NCI-H1436 (cell line): ENCODE data around the gene UROC1.

ENCODE experiments used
- DNase-seq: peaks from one replicate; lab custom pipeline; 2025; lab: John Stamatoyannopoulos, UW

UROC1 gene

GRCh38 chr3:126530171-126531050, 12.8 kb upstream of the UROC1 start:
- no peak for DNase-seq

DNA sequence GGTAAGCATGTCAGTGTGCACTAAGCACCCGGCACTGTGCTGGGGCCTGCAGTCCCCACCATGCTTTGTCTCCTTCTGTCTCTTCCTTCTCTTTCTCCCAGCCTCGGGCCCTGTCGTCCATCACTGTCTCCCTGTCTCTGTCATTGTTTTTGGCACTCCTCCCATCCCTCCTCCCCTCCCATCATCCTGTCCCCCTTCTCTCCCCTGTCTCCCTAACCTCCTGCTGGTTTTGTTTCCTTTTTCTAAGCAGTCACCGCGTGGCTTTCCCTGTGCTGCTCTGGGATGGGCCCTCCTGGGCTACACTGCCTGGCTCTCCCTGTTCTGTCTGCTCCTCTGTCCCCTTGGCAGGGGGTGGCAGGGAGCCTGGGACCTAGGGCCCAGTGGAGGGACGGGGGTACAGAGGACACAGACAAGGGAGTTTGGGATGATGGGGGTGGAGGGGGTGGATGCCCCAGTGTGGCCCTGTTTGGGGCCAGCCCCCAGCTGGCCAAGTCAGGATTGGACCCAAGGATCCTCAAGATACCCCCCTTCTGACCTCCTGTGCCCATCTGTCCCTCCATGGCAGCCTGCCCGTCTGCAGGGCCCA, 12.1 kb upstream of the UROC1 start:
- DNase-seq = no peak

DNA sequence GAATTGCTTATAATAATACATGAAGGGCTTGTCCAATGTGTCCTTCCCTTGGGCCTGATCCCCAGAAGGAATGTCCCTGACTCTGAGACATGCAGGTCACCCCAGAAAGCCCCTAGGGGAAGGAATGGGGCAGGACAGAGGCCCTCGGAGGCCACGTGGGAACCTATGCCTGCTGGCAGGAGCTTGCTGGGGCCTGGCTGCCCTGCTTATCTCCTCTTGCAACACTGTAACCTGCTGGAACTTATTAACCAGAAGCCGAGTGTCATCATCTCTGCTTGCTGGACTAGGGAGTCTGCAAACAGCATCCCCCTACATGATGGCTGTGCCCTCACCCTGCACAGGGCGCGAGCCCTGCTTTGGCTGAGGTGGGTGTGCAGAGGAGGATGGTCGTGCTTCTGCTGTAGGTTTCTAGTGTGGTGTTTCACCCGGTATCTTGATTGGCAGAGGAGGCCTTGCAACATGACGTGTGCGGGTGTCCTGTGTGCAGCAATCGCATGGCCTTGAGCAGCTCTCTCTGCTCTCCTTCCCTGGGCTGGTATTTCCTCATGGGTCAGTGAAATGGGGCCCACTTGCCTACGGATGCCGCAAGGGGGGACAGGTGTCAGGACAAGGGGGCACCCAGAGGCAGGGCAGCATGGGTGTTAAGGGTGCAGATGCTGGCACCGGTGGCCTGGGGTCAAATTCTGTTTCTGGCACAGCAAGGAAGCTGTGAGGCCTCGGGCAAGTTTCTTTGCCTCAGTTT, 11.4 kb upstream of the UROC1 start:
- no peak for DNase-seq

- no peak for DNase-seq
Observed at GRCh38 chr3:126528419-126528799, 10.8 kb upstream of the UROC1 start.

- DNase-seq = no peak
Observed at GRCh38 chr3:126527455-126528211, 10.1 kb upstream of the UROC1 start.

DNA sequence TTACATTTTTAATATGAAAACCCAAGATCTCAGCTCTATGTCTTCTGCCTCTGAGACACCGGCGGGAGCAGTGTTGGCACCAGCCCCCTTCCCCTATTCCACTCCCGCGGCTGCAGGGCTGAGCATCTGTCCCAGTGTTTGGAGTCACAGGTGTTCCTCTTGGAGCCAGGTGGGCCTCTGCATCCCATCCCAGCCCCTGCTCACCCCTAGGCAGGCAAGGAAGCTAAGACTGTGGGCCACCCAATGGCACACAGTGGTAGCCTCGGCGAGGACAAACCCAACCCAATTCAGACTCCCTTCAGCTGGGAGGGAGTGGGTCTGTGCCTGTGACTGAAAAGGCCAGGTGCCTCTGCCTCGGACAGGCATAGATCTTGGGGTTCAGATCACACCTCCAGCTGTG, 9.4 kb upstream of the UROC1 start:
- DNase-seq = no peak

- DNase-seq = no peak
Observed at GRCh38 chr3:126526668-126527005, 9.1 kb upstream of the UROC1 start.

- no peak for DNase-seq
Observed at GRCh38 chr3:126525853-126526667, 8.5 kb upstream of the UROC1 start.

- no peak for DNase-seq
Observed at GRCh38 chr3:126525091-126525852, 7.7 kb upstream of the UROC1 start.

DNA sequence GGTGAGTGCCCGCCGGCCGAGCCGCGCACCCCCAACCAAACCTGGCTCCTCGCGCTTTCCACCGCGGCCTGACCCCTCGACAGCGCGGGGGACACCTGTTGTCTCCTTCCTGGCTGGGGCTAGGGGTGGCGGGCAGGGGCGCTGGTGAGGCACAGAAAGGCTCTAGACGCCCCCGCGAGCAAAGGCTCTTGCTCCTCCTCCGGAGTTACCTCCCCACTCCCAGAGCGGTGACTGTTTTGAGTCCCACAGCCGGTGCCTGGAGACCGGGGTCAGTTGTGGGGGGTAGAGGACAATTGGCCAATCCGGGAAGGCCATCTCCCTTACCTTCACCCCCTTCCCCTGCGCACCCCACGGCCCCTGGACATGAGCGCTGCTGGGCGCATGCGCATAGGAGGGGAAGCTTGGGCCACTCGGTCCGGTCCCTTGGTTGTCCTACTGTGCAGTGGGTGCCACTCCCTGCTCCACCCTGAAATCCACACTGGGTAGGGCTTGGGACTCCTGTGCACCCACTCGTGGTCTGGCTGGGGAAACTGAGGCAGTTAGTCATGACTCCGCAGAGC, 6.9 kb upstream of the UROC1 start:
- no peak for DNase-seq

DNA sequence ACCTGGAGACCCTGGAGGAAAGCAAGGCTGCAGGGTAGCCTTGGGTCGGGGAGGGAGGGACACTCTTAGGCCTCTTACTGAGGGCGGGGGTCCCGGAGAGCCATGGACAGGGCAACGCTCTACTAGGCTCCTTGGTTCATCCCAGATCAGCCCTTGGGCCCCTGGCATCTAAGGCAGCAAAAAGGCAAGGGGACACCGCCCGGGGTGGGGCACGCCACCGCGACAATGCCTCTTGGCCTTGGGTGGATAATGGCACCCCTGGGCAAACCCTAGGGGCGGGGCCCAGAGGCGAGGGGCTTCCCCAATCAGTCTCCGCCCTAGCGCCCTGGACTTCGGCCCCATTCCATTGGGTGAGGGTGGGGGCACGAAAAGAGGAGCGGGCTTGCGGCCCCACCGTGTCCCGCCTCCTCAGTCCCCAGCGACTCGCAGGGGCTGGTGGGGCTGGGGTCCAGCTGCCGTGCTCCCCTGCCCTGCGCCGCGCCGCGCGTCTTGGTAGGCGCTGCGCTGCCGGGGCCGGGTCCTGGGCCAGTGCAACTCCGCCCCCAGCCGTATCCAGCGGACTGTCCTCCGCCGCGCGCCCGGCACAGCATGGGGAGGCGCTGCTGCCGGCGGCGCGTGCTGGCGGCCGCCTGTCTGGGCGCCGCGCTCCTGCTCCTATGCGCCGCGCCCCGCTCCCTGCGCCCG, 6.3 kb upstream of the UROC1 start, which contains the start of gene CHST13:
Gene CHST13 (plus strand): TSS at position 411 of the 684 bp plus-strand sequence. CDS start 178 bp downstream, at position 589.
- peak; percentile 49 for DNase-seq

GRCh38 chr3:126522363-126522788, 4.8 kb upstream of the UROC1 start:
- DNase-seq = peak; percentile 30

- no peak for DNase-seq
Observed at GRCh38 chr3:126521122-126521891, 3.7 kb upstream of the UROC1 start.

DNA sequence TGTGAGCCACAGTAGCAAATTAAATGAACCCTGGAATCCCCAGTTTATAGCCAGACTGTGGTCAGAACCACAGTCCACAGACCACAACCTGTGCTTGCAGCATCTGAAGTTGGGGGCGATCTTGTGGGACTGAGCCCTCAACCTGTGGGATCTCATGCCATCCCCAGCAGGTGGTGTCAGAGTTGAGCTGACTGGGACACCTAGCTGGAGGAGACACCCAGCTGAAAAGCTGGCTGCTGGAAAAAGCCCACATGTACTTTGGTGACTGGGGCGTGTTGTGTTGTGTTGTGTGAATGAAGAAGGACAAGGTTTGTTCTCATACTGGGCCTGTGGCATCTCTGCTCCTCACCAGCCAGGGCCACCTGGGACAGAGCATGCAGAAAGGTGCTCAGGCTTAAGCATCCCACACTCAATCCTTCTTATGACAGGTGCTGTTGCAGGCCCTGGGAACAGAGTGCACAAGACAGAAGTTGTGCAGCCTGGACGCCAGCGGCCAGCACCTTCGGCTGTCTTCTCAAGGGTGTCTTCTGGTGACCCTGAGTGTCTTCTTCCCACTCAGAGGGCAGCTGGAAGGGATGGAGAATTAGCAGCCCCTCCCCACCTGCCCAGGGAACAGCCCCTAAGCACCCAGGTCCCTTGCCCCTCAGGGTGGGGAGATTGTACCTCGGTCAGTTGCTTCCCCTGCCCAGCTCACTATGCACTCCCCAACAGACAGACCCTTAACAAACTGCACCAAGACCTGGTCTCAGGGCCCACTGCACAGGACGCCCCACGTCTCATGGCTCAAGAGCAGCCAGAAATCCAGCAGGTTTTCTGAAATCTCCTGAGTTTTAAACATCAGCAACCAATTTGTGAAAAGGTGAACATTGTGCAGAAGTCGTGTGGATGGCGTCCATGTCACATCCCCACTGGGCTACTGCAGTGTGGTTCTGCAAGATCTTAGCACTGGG, 2.2 kb upstream of the UROC1 start:
- no peak for DNase-seq

DNA sequence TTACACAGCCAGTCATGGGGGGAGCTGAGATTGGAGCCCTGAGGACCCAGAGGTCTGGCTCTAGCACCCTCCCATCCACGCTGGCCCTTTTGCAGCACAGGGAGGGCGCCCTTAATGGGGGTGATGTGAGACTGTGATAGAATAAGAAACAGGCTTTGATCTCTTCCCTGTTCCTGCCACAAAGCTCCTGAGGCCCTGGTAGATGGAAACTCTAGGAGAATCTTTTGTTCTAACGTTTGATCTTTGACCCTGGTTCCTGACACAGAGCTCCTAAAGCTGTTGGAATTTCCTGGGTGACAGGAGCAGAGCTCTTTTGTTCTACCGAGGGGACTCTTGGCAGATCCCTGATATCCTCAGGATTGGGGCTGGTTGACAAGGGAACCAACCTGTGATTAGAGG, 1.2 kb upstream of the UROC1 start:
- no peak for DNase-seq

DNA sequence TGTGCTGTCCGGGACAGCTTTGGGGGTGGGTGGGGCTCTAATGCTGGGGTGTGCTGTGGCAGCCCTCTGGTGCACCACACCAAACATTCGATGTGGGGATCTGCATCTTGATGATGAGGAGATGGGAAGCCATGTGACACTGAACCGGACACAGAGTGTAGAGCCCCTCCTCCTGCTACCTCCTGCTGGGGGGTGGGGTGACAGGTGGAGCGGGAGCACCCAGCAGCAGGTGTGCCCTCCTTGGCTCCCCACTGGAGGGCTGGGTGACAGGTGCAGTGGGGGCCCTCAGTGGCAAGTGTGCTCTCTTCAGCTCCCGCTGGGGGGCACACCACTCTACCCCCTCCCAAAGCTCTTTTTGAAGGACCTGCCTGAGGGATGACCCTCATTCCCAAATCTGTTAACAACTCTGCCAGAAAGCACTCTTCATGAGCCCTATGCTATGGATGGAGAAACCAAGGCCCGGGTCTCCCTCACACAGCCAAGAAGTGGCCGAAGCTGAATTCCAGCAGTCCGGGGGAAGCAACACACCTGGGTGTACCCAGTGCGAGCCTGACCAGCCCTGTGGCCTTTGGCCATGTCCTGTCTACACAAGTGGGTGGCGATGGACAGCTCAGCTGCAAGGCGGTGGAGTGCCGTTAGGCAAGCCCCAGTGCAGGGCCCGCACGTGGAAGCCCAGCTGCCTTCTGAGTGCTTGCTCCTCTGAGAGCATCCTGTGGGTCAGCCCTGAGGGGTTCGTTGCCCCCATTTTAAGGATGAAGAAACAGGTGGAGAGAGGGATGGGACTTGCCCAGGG, 609 bp upstream of the UROC1 start:
- DNase-seq = no peak

GRCh38 chr3:126516936-126517290, 660 bp downstream of the UROC1 start:
- DNase-seq = no peak
